B cell (primary cell): ENCODE measurements around the gene LRP1. TPM values are rescaled to one million over a fixed set of nuclear protein-coding genes. Genes with fewer than 3 reads are reported as not detected.

Source experiments
- ATAC-seq: fragments of 200-7000 bp; cut with Tn5 transposase; one replicate; pipeline ENCODE4 v1.10.0; 2021; ENCODE audit warnings: low read depth, mild to moderate bottlenecking, moderate number of reproducible peaks, moderate library complexity
- CTCF ChIA-PET: fragments of 350-600 bp; sonication (Branson Sonifier 250); formaldehyde crosslinking; loops from one replicate; lab custom pipeline; 2021; ENCODE audit warnings: antibody characterized with exemption, inconsistent platforms; lab: Charles Lee
- POLR2A ChIA-PET: fragments of 350-600 bp; sonication (Branson Sonifier 250); formaldehyde crosslinking; loops from one replicate; lab custom pipeline; 2021; ENCODE audit warnings: antibody characterized with exemption; lab: Charles Lee
- DNase-seq: peaks from one replicate; pipeline ENCODE4 v3.0.0; 2013
- H2AFZ ChIP-seq: 2 replicates; pipeline ENCODE4 v1.6.1; 2012; ENCODE audit warnings: mild to moderate bottlenecking, low read depth, low read length; ENCODE audit not compliant: insufficient read depth, poor library complexity, severe bottlenecking
- H3K27ac ChIP-seq, 2 donors: 1 replicate in 1 of 2; 2 replicates in 1 of 2; pipeline ENCODE4 v1.5.1; 2012 to 2013; ENCODE audit warnings: low read length in 2 of 2, mild to moderate bottlenecking in 2 of 2, moderate library complexity in 1 of 2
- H3K27me3 ChIP-seq, 4 experiments: fragments of 200-600 bp in 1 of 4; sonication (generic) in 1 of 4; replicated peaks in 1 of 4; 1 replicate in 2 of 4; 2 replicates in 2 of 4; pipeline versions ENCODE4 v1.6.1 to v1.7.0; 2013 to 2016; ENCODE audit warnings: low read length in 3 of 4, mild to moderate bottlenecking in 2 of 4, mixed read lengths in 1 of 4, moderate library complexity in 1 of 4; ENCODE audit not compliant: insufficient read depth in 4 of 4, control insufficient read depth in 3 of 4; ENCODE audit errors: control extremely low read depth in 1 of 4
- H3K36me3 ChIP-seq, 2 experiments: replicated peaks in 1 of 2; 1 replicate in 1 of 2; 2 replicates in 1 of 2; pipeline versions ENCODE4 v1.6.1 to v1.7.1; 2013; ENCODE audit warnings: low read length in 1 of 2; ENCODE audit not compliant: insufficient read depth in 2 of 2, control insufficient read depth in 1 of 2; ENCODE audit errors: control extremely low read depth in 1 of 2, extremely low read depth in 1 of 2
- H3K4me1 ChIP-seq, 2 donors: fragments of 200-600 bp in 1 of 2; sonication (generic) in 1 of 2; 1 replicate in 1 of 2; 2 replicates in 1 of 2; pipeline versions ENCODE4 v1.5.1 to v1.6.1; 2013 to 2017; ENCODE audit warnings: low read length in 2 of 2; ENCODE audit not compliant: control insufficient read depth in 2 of 2, insufficient read depth in 2 of 2
- H3K4me2 ChIP-seq: replicated peaks from 2 replicates; pipeline ENCODE3; 2012; ENCODE audit warnings: mild to moderate bottlenecking, low read depth, low read length; ENCODE audit not compliant: poor library complexity, severe bottlenecking
- H3K4me3 ChIP-seq, 5 experiments: fragments of 200-600 bp in 1 of 5; sonication (generic) in 1 of 5; 1 replicate in 3 of 5; 2 replicates in 2 of 5; pipeline versions ENCODE4 v1.5.1 to v1.7.0; 2011 to 2016; ENCODE audit warnings: low read length in 4 of 5, mild to moderate bottlenecking in 4 of 5, low read depth in 2 of 5, control low read depth in 1 of 5, moderate library complexity in 1 of 5; ENCODE audit not compliant: insufficient read depth in 1 of 5; ENCODE audit errors: control extremely low read depth in 1 of 5, extremely low read depth in 1 of 5
- H3K79me2 ChIP-seq: fragments of 200-600 bp; sonication (generic); one replicate; pipeline ENCODE4 v1.6.0; 2016; ENCODE audit warnings: low read length; ENCODE audit not compliant: control insufficient read depth, insufficient read depth
- H3K9ac ChIP-seq: fragments of 200-600 bp; sonication (generic); 2 replicates; pipeline ENCODE4 v1.6.1; 2017; ENCODE audit warnings: mild to moderate bottlenecking, low read length, moderate library complexity
- H3K9me3 ChIP-seq, 3 donors: one replicate each; pipeline versions ENCODE4 v1.6.1 to v1.7.1; 2013; ENCODE audit warnings: low read length in 2 of 3; ENCODE audit not compliant: control insufficient read depth in 2 of 3, insufficient read depth in 1 of 3; ENCODE audit errors: control extremely low read depth in 1 of 3
- H4K20me1 ChIP-seq: 2 replicates; pipeline ENCODE4 v1.6.0; 2012; ENCODE audit warnings: mild to moderate bottlenecking, low read length; ENCODE audit not compliant: insufficient read depth, control insufficient read depth, poor library complexity, severe bottlenecking
- H3K27ac Mint-ChIP-seq: one replicate; pipeline ENCODE4 v1.8.0; 2021; ENCODE audit warnings: mixed read lengths
- H3K27me3 Mint-ChIP-seq: one replicate; pipeline ENCODE4 v1.8.0; 2021; ENCODE audit warnings: mixed read lengths
- H3K4me1 Mint-ChIP-seq: one replicate; pipeline ENCODE4 v1.8.0; 2021; ENCODE audit warnings: mixed read lengths
- H3K4me3 Mint-ChIP-seq: one replicate; pipeline ENCODE4 v1.8.0; 2021; ENCODE audit warnings: mixed read lengths
- H3K9me3 Mint-ChIP-seq: one replicate; pipeline ENCODE4 v1.8.0; 2022; ENCODE audit warnings: mixed read lengths; ENCODE audit not compliant: insufficient read depth
- EZH2 ChIP-seq: IDR thresholded peaks from 2 replicates; pipeline ENCODE4 v1.6.1; 2012; ENCODE audit warnings: borderline replicate concordance, low read depth, mild to moderate bottlenecking, moderate library complexity, low read length; ENCODE audit not compliant: insufficient read depth, poor library complexity, severe bottlenecking
- WGBS: methylation state at CpG from one replicate; pipeline ENCODE4 v1.1.5; 2013; ENCODE audit warnings: missing lambda C conversion rate; ENCODE audit not compliant: insufficient coverage; 5-methylcytosine and 5-hydroxymethylcytosine counted together
- intact Hi-C: fragments of 100-400 bp; cut with micrococcal nuclease; formaldehyde crosslinking; loops from one replicate; pipeline ENCODE4 v1.10.0; 2022
- polyA plus RNA-seq: library from polyadenylated mRNA; depleted of rRNA; stranded (reverse); fragments of >200 nt; gene quantifications from 2 replicates; pipeline ENCODE4 v1.2.3, GENCODE V29; 2012
- total RNA-seq, 2 donors: library from RNA; stranded (reverse); fragments of 120-200 nt in 1 of 2; gene quantifications; 1 replicate in 1 of 2; 2 replicates in 1 of 2; pipeline versions ENCODE4 v1.2.3 to v1.2.4, GENCODE V29; 2013 to 2022
- TF ChIP-seq, protein P1 (sequence below): fragments of 200-600 bp; IDR thresholded peaks from one replicate; pipeline ENCODE4 v1.8.0; 2022; ENCODE audit warnings: antibody characterized with exemption, mild to moderate bottlenecking

Gene LRP1
- total and polyA plus RNA-seq, 2 donors (not counting 1 experiment from before 2014, with no cell fraction given) = 2.0 to 4.1 TPM

DNA sequence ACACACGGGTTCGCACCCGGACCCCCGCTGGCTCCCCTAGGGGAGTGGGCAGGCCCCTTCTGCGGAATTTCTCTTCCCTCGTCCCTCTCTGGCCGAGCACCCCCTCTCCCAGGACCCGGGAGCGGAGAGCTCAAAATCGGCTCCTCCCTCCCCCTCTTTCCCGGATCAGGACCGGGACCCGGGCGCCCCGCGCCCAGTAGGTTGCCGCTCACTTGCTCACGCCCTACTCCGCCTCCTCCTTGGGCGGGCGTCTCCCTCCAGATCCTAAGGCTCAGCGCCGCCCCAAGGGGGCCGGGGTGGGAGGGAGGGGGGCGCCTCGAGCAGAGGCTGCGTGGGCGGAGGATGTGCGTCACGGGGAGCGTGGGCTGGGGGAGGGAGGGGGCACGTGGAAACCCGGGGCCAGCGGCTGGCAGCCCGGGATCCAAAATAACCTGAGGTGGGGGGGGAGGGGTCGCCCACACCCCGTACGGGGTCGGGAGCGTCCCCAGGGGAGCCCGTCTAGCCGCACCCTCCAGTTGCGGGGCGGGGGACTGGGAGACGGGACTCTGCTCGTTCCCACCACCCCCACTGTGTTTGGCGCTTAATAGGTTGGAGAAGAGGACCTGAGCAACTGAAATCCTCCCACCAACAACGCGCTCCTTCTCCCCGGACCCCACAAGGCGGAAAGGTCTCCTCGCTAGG lies 41.1 kb upstream of the LRP1 start:
- peak overlapping the region; percentile 92 for H3K4me3 Mint-ChIP-seq
- ChIA-PET CTCF (interaction anchor here (15.0 to 18.5 kb wide), 2 partner anchors 13 to 19 kb away, joined by 246 to 406 read pairs; partner anchors contain the start of genes NEMP1 and STAT6), POLR2A (interaction anchor here (0.6 to 4.8 kb wide), 8 partner anchors 8 to 491 kb away, joined by 3 to 139 read pairs (median 7); partner anchors contain the start of genes NEMP1, PTGES3 and STAT6)
- Histone ChIP-seq H2AFZ (peak overlapping the region; percentile 61), H3K9me3 (no peaks in the 10 kb centered on the region), H3K4me2 (peak overlapping the region; percentile 90), H3K9ac (peak overlapping the region; percentile 96), H3K27me3 (no peaks in the 10 kb centered on the region), H3K27ac (peak overlapping the region; percentile 98 to 99), H3K79me2 (peaks cover 16% of the 10 kb centered on the region), H3K4me1 (peaks cover 11 to 30% of the 10 kb centered on the region in 2 donors), H4K20me1 (no peaks in the 10 kb centered on the region), H3K36me3 (peaks cover 0 to 7% of the 10 kb centered on the region in 2 experiments), H3K4me3 (peak overlapping the region; percentile 76 to 100 (median 87))
- TF ChIP-seq EZH2 = no peak
- TF ChIP-seq, protein P1, sequence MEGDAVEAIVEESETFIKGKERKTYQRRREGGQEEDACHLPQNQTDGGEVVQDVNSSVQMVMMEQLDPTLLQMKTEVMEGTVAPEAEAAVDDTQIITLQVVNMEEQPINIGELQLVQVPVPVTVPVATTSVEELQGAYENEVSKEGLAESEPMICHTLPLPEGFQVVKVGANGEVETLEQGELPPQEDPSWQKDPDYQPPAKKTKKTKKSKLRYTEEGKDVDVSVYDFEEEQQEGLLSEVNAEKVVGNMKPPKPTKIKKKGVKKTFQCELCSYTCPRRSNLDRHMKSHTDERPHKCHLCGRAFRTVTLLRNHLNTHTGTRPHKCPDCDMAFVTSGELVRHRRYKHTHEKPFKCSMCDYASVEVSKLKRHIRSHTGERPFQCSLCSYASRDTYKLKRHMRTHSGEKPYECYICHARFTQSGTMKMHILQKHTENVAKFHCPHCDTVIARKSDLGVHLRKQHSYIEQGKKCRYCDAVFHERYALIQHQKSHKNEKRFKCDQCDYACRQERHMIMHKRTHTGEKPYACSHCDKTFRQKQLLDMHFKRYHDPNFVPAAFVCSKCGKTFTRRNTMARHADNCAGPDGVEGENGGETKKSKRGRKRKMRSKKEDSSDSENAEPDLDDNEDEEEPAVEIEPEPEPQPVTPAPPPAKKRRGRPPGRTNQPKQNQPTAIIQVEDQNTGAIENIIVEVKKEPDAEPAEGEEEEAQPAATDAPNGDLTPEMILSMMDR = no peak
- DNase-seq (peak; percentile 95), ATAC-seq (peak; percentile 42)
- WGBS = under 1% methylated on average over 24 of the region's 52 CpGs
- no peaks in the 10 kb centered on the region for H3K27me3 Mint-ChIP-seq
- H3K4me1 Mint-ChIP-seq = peaks cover 45% of the 10 kb centered on the region
- H3K27ac Mint-ChIP-seq = peak overlapping the region; percentile 91
- intact Hi-C loops = loop anchor here (1.0 to 10.0 kb wide), 7 partner anchors 8 to 668 kb away; partner anchors contain the start of genes BAZ2A, CDK4, DDIT3 and LRP1
- H3K9me3 Mint-ChIP-seq = no peaks in the 10 kb centered on the region
